K562 (cell line): ENCODE results near the gene RGL2. TPM values are rescaled to one million over a fixed set of nuclear protein-coding genes. Genes with fewer than 3 reads are reported as not detected.
A peak's percentile ranks its signal among the peaks of the same experiment; 100 is the strongest.

Experiments
- CREM ChIP-seq: IDR thresholded peaks from 2 replicates; pipeline ENCODE4 v1.6.1; 2014; ENCODE audit warnings: antibody characterized with exemption, low read depth
- DDX20 ChIP-seq: fragments of 450-650 bp; IDR thresholded peaks from 2 replicates; pipeline ENCODE4 v1.6.1; 2016; ENCODE audit warnings: missing genetic modification characterization, low read depth, mild to moderate bottlenecking, missing compliant biosample characterization, moderate library complexity
- E2F3 ChIP-seq: fragments of 250-450 bp; sonication (Bioruptor Pico); IDR thresholded peaks from 2 replicates; pipeline ENCODE4 v1.4.0; 2020; ENCODE audit warnings: mild to moderate bottlenecking
- ETV6 ChIP-seq, 3 experiments: fragments of 150-350 bp in 1 of 3; sonication (generic) in 1 of 3; formaldehyde crosslinking in 1 of 3; IDR thresholded peaks; 2 replicates each; pipeline versions ENCODE4 v1.6.1 to v1.8.0; 2014 to 2022; ENCODE audit warnings: borderline replicate concordance in 2 of 3, low read depth in 2 of 3, antibody characterized with exemption in 1 of 3, low read length in 1 of 3, mild to moderate bottlenecking in 1 of 3, missing genetic modification reagents in 1 of 3
- HIVEP1 ChIP-seq: fragments of 250-450 bp; sonication (Bioruptor Pico); IDR thresholded peaks from 2 replicates; pipeline ENCODE4 v1.4.0; 2020; ENCODE audit warnings: mild to moderate bottlenecking
- KAT7 ChIP-seq: sonication (generic); formaldehyde crosslinking; IDR thresholded peaks from 2 replicates; pipeline ENCODE4 v1.8.0; 2022; ENCODE audit warnings: missing genetic modification reagents, mild to moderate bottlenecking, borderline replicate concordance
- KAT8 ChIP-seq: fragments of 450-650 bp; IDR thresholded peaks from 2 replicates; pipeline ENCODE4 v1.6.1; 2016; ENCODE audit warnings: low read depth, mild to moderate bottlenecking
- L3MBTL2 ChIP-seq: fragments of 450-650 bp; IDR thresholded peaks from 2 replicates; pipeline ENCODE4 v1.6.1; 2016; ENCODE audit warnings: mild to moderate bottlenecking, moderate library complexity
- MEF2A ChIP-seq: IDR thresholded peaks from 2 replicates; pipeline ENCODE4 v1.6.1; 2011; ENCODE audit warnings: low read depth, mild to moderate bottlenecking, low read length, moderate library complexity; ENCODE audit not compliant: control insufficient read depth
- NFE2L1 ChIP-seq: fragments of 450-650 bp; IDR thresholded peaks from 2 replicates; pipeline ENCODE4 v1.6.1; 2016; ENCODE audit warnings: missing genetic modification characterization, low read depth, mild to moderate bottlenecking, missing compliant biosample characterization, moderate library complexity, borderline replicate concordance
- NRF1 ChIP-seq, 2 experiments: fragments of 450-650 bp; IDR thresholded peaks in 1 of 2; conservative IDR thresholded peaks in 1 of 2; 2 replicates each; pipeline ENCODE4 v1.6.1; 2014; ENCODE audit warnings: mild to moderate bottlenecking in 2 of 2
- PRMT5 ChIP-seq: sonication (generic); formaldehyde crosslinking; IDR thresholded peaks from 2 replicates; pipeline ENCODE4 v1.5.0; 2020; ENCODE audit warnings: missing genetic modification reagents
- RAD21 ChIP-seq, 2 experiments: fragments of 250-450 bp in 1 of 2; fragments of 450-650 bp in 1 of 2; sonication (Bioruptor Pico) in 1 of 2; formaldehyde crosslinking in 1 of 2; IDR thresholded peaks in 1 of 2; conservative IDR thresholded peaks in 1 of 2; 2 replicates each; pipeline versions ENCODE4 v1.4.0 to v1.8.0; 2020 to 2022; ENCODE audit warnings: mild to moderate bottlenecking in 2 of 2, moderate library complexity in 1 of 2
- SP1 ChIP-seq: sonication (generic); formaldehyde crosslinking; IDR thresholded peaks from 2 replicates; pipeline ENCODE4 v1.8.1; 2022; ENCODE audit warnings: mild to moderate bottlenecking, missing genetic modification reagents
- TAL1 ChIP-seq: fragments of 450-650 bp; IDR thresholded peaks from 2 replicates; pipeline ENCODE4 v1.6.1; 2016; ENCODE audit warnings: mild to moderate bottlenecking
- TCF3 ChIP-seq: sonication (generic); formaldehyde crosslinking; IDR thresholded peaks from 2 replicates; pipeline ENCODE4 v1.4.0; 2020; ENCODE audit warnings: mild to moderate bottlenecking, missing genetic modification reagents
- ZNF146 ChIP-seq: IDR thresholded peaks from one replicate; pipeline ENCODE4 v1.6.1; 2018; ENCODE audit warnings: missing compliant biosample characterization; ENCODE audit not compliant: unreplicated experiment
- ZNF174 ChIP-seq: fragments of 250-450 bp; sonication (Bioruptor Pico); IDR thresholded peaks from 2 replicates; pipeline ENCODE4 v1.4.0; 2020; ENCODE audit warnings: mild to moderate bottlenecking
- ZNF707 ChIP-seq: fragments of 250-450 bp; sonication (Bioruptor Pico); conservative IDR thresholded peaks from 2 replicates; pipeline ENCODE4 v1.8.0; 2022; ENCODE audit warnings: inconsistent platforms, mild to moderate bottlenecking, moderate library complexity
- ZNF766 ChIP-seq: fragments of 200-800 bp; sonication (Bioruptor generic); conservative IDR thresholded peaks from 2 replicates; pipeline ENCODE4 v1.6.1; 2016; ENCODE audit warnings: missing genetic modification characterization, missing compliant biosample characterization
- ZNF785 ChIP-seq: fragments of 250-450 bp; sonication (Bioruptor Pico); IDR thresholded peaks from 2 replicates; pipeline ENCODE4 v1.4.0; 2020; ENCODE audit warnings: mild to moderate bottlenecking
- polyA plus RNA-seq, 8 experiments: library from polyadenylated mRNA; depleted of rRNA in 4 of 8; stranded (reverse) in 5 of 8; unstranded in 3 of 8; fragments of >200 nt; fragmentation: Nextera tagmentation in 2 of 8; fragmentation: Illumina TruSeq in 1 of 8; extraction: Ambion mirVana in 2 of 8; extraction: Trizol in 1 of 8; gene quantifications; 2 replicates each; pipeline versions ENCODE4 v1.2.1 to v1.2.3, GENCODE V29; 2011 to 2014; ENCODE audit warnings: inconsistent platforms in 1 of 8, missing spikeins in 1 of 8
- total RNA-seq, 7 experiments: library from RNA; depleted of rRNA in 6 of 7; stranded (reverse); fragments of >200 nt in 6 of 7; fragmentation: Illumina TruSeq in 2 of 7; extraction: Trizol in 2 of 7; gene quantifications; 2 replicates each; pipeline versions ENCODE4 v1.2.1 to v1.2.3, GENCODE V29; 2011 to 2021; ENCODE audit warnings: low replicate concordance in 1 of 7
- TF ChIP-seq, protein P1 (sequence below): sonication (generic); IDR thresholded peaks from 2 replicates; pipeline ENCODE4 v1.6.1; 2016
- TF ChIP-seq, protein P2 (sequence below): sonication (generic); formaldehyde crosslinking; IDR thresholded peaks from 2 replicates; pipeline ENCODE4 v1.8.0; 2022; ENCODE audit warnings: missing genetic modification reagents, mild to moderate bottlenecking, borderline replicate concordance
- TF ChIP-seq, protein P3 (sequence below): fragments of 450-650 bp; IDR thresholded peaks from 2 replicates; pipeline ENCODE4 v1.6.1; 2016; ENCODE audit warnings: missing biosample characterization, missing genetic modification characterization
- TF ChIP-seq, protein P4 (sequence below), 2 experiments: fragments of 250-450 bp in 1 of 2; fragments of 450-650 bp in 1 of 2; sonication (Bioruptor Pico) in 1 of 2; IDR thresholded peaks; 2 replicates each; pipeline versions ENCODE4 v1.6.1 to v1.8.0; 2016 to 2021; ENCODE audit warnings: mild to moderate bottlenecking in 2 of 2, moderate library complexity in 2 of 2, missing compliant biosample characterization in 1 of 2, missing genetic modification characterization in 1 of 2

Gene RGL2
- total and polyA plus RNA-seq, 9 of the 15 experiments (the other 6 are each of a cell fraction or from before 2014, with no cell fraction given) = 1.8 to 57.1 (median 19.5) TPM

GRCh38 chr6:33314515-33314942 lies 15.8 kb upstream of the RGL2 start (continued):
- TF ChIP-seq CREM (peak; percentile 60), ZNF174 (CRISPR knock-in tag) (no peak), NFE2L1 (tag) (no peak), SP1 (CRISPR knock-in tag) (no peak), ZNF785 (CRISPR knock-in tag) (no peak), KAT7 (CRISPR knock-in tag) (peak; percentile 73; the same call in 1 of the 2 replicates), MEF2A (no peak), KAT8 (no peak), ZNF146 (CRISPR knock-in tag) (no peak), PRMT5 (CRISPR knock-in tag) (no peak), TAL1 (no peak), NRF1 (conservative IDR thresholded peaks at IDR 0.05 in 1 of 2, IDR thresholded peaks at IDR 0.05 in 1 of 2) (no peak), TCF3 (CRISPR knock-in tag) (no peak), HIVEP1 (no peak), DDX20 (tag) (no peak), RAD21 (CRISPR knock-in tag; conservative IDR thresholded peaks at IDR 0.05 in 1 of 2, IDR thresholded peaks at IDR 0.05 in 1 of 2) (no peak), ZNF766 (CRISPR knock-in tag) (no peak), E2F3 (CRISPR knock-in tag) (no peak), ZNF707 (CRISPR knock-in tag) (no peak), L3MBTL2 (no peak), ETV6 (IDR thresholded peaks at IDR 0.05; ENCODE audit: borderline replicate concordance in 1 of 2, low read depth in 2 of 2, low read length in 1 of 2) (no peak), ETV6 (CRISPR knock-in tag; IDR thresholded peaks at IDR 0.05; ENCODE audit: borderline replicate concordance) (no peak)
- TF ChIP-seq, protein P1, sequence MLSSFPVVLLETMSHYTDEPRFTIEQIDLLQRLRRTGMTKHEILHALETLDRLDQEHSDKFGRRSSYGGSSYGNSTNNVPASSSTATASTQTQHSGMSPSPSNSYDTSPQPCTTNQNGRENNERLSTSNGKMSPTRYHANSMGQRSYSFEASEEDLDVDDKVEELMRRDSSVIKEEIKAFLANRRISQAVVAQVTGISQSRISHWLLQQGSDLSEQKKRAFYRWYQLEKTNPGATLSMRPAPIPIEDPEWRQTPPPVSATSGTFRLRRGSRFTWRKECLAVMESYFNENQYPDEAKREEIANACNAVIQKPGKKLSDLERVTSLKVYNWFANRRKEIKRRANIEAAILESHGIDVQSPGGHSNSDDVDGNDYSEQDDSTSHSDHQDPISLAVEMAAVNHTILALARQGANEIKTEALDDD = no peak
- TF ChIP-seq, protein P2, sequence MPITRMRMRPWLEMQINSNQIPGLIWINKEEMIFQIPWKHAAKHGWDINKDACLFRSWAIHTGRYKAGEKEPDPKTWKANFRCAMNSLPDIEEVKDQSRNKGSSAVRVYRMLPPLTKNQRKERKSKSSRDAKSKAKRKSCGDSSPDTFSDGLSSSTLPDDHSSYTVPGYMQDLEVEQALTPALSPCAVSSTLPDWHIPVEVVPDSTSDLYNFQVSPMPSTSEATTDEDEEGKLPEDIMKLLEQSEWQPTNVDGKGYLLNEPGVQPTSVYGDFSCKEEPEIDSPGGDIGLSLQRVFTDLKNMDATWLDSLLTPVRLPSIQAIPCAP (CRISPR knock-in tag) = no peak
- TF ChIP-seq, protein P3, sequence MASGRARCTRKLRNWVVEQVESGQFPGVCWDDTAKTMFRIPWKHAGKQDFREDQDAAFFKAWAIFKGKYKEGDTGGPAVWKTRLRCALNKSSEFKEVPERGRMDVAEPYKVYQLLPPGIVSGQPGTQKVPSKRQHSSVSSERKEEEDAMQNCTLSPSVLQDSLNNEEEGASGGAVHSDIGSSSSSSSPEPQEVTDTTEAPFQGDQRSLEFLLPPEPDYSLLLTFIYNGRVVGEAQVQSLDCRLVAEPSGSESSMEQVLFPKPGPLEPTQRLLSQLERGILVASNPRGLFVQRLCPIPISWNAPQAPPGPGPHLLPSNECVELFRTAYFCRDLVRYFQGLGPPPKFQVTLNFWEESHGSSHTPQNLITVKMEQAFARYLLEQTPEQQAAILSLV (tag) = no peak
- TF ChIP-seq, protein P4, sequence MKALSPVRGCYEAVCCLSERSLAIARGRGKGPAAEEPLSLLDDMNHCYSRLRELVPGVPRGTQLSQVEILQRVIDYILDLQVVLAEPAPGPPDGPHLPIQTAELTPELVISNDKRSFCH (CRISPR knock-in tag; IDR thresholded peaks at IDR 0.05) = no peak
- TF ChIP-seq, protein P4 (tag; IDR thresholded peaks at IDR 0.05) = no peak
